Astrocyte (in vitro differentiated cells and primary cell): ENCODE data around the gene TKT. TPM values are rescaled to one million over a fixed set of nuclear protein-coding genes. Genes with fewer than 3 reads are reported as not detected.

ENCODE experiments used
- DNase-seq: peaks from one replicate; pipeline ENCODE4 v3.0.0-alpha.2; 2010; ENCODE audit warnings: low read depth
- FAIRE-seq: peaks from 2 replicates; lab custom pipeline; 2011; peaks lifted over from hg19 to GRCh38; lab: Jason Lieb, UNC
- H2AFZ ChIP-seq: 2 replicates; pipeline ENCODE4 v1.6.0; 2012; ENCODE audit warnings: low read depth, low read length, inconsistent platforms
- H3K27ac ChIP-seq: 2 replicates; pipeline ENCODE4 v1.5.1; 2011; ENCODE audit warnings: low read depth, low read length, inconsistent platforms
- H3K27me3 ChIP-seq: 2 replicates; pipeline ENCODE4 v1.6.0; 2011; ENCODE audit warnings: low read length, inconsistent platforms; ENCODE audit not compliant: insufficient read depth
- H3K36me3 ChIP-seq: 2 replicates; pipeline ENCODE4 v1.5.1; 2011; ENCODE audit warnings: low read length, inconsistent platforms; ENCODE audit not compliant: insufficient read depth
- H3K4me1 ChIP-seq: 2 replicates; pipeline ENCODE4 v1.5.1; 2011; ENCODE audit warnings: low read length, inconsistent platforms; ENCODE audit not compliant: insufficient read depth
- H3K4me2 ChIP-seq: 2 replicates; pipeline ENCODE4 v1.6.0; 2012; ENCODE audit warnings: low read length, inconsistent platforms
- H3K4me3 ChIP-seq: 2 replicates; pipeline ENCODE4 v1.5.1; 2011; ENCODE audit warnings: low read depth, mild to moderate bottlenecking, low read length, inconsistent platforms; ENCODE audit not compliant: insufficient read depth
- H3K79me2 ChIP-seq: 2 replicates; pipeline ENCODE4 v1.6.0; 2012; ENCODE audit warnings: mild to moderate bottlenecking, low read length, inconsistent platforms; ENCODE audit not compliant: insufficient read depth
- H3K9ac ChIP-seq: 2 replicates; pipeline ENCODE4 v1.6.0; 2012; ENCODE audit warnings: mild to moderate bottlenecking, low read length, inconsistent platforms
- H3K9me3 ChIP-seq: 2 replicates; pipeline ENCODE4 v1.5.1; 2012; ENCODE audit warnings: low read depth, mild to moderate bottlenecking, low read length, inconsistent platforms; ENCODE audit not compliant: insufficient read depth
- H4K20me1 ChIP-seq: 2 replicates; pipeline ENCODE4 v1.6.0; 2012; ENCODE audit warnings: low read length, inconsistent platforms; ENCODE audit not compliant: insufficient read depth
- H3K27ac Mint-ChIP-seq: one replicate; pipeline ENCODE4 v1.8.0; 2021; ENCODE audit warnings: mild to moderate bottlenecking, mixed read lengths; ENCODE audit not compliant: unreplicated experiment
- H3K27me3 Mint-ChIP-seq: one replicate; pipeline ENCODE4 v1.8.0; 2021; ENCODE audit warnings: low read depth, mixed read lengths; ENCODE audit not compliant: unreplicated experiment
- H3K36me3 Mint-ChIP-seq: one replicate; pipeline ENCODE4 v1.8.0; 2021; ENCODE audit warnings: low read depth, mixed read lengths; ENCODE audit not compliant: unreplicated experiment
- H3K4me1 Mint-ChIP-seq: one replicate; pipeline ENCODE4 v1.8.0; 2021; ENCODE audit warnings: low read depth, mixed read lengths; ENCODE audit not compliant: unreplicated experiment
- H3K4me3 Mint-ChIP-seq: one replicate; pipeline ENCODE4 v1.8.0; 2021; ENCODE audit warnings: mild to moderate bottlenecking, moderate library complexity, mixed read lengths; ENCODE audit not compliant: unreplicated experiment
- H3K9me3 Mint-ChIP-seq: one replicate; pipeline ENCODE4 v1.8.0; 2021; ENCODE audit warnings: mild to moderate bottlenecking, mixed read lengths; ENCODE audit not compliant: unreplicated experiment
- CTCF ChIP-seq: IDR thresholded peaks from 2 replicates; pipeline ENCODE4 v1.5.1; 2011; ENCODE audit warnings: low read depth, mild to moderate bottlenecking, inconsistent platforms, low read length, moderate library complexity; ENCODE audit not compliant: insufficient read depth
- EZH2 ChIP-seq: IDR thresholded peaks from 2 replicates; pipeline ENCODE4 v1.6.1; 2012; ENCODE audit warnings: mild to moderate bottlenecking, low read length, inconsistent platforms; ENCODE audit not compliant: insufficient read depth
- total RNA-seq: library from RNA; stranded (reverse); gene quantifications from 2 replicates; pipeline ENCODE4 v1.2.1, GENCODE V29; 2021

The TKT gene
- total RNA-seq, 1 donor from 2014 or later: 318 TPM

GRCh38 chr3:53217175-53217574 lies 38.6 kb downstream of the TKT start:
- no peak for DNase-seq
- Histone ChIP-seq H3K4me1 (no peaks in the 10 kb centered on the region), H3K36me3 (no peaks in the 10 kb centered on the region), H3K9me3 (no peaks in the 10 kb centered on the region), H3K27me3 (no peaks in the 10 kb centered on the region), H3K4me2 (no peak overlapping the region), H4K20me1 (no peaks in the 10 kb centered on the region), H3K79me2 (no peaks in the 10 kb centered on the region), H2AFZ (no peak overlapping the region), H3K4me3 (no peak overlapping the region), H3K27ac (no peak overlapping the region), H3K9ac (no peak overlapping the region)
- no peak overlapping the region for H3K4me3 Mint-ChIP-seq
- TF ChIP-seq EZH2 (no peak), CTCF (no peak)
- H3K36me3 Mint-ChIP-seq: no peaks in the 10 kb centered on the region
- FAIRE-seq: no peak
- no peak overlapping the region for H3K27ac Mint-ChIP-seq
- no peaks in the 10 kb centered on the region for H3K27me3 Mint-ChIP-seq
- no peaks in the 10 kb centered on the region for H3K4me1 Mint-ChIP-seq
- H3K9me3 Mint-ChIP-seq: no peaks in the 10 kb centered on the region

- Mint-ChIP-seq H3K27ac (no peak overlapping the region), H3K27me3 (no peaks in the 10 kb centered on the region), H3K4me3 (no peak overlapping the region), H3K4me1 (no peaks in the 10 kb centered on the region), H3K9me3 (no peaks in the 10 kb centered on the region), H3K36me3 (no peaks in the 10 kb centered on the region)
- no peak for FAIRE-seq
- Histone ChIP-seq H3K4me3 (no peak overlapping the region), H3K9me3 (no peaks in the 10 kb centered on the region), H3K79me2 (no peaks in the 10 kb centered on the region), H4K20me1 (no peaks in the 10 kb centered on the region), H3K9ac (no peak overlapping the region), H2AFZ (no peak overlapping the region), H3K36me3 (no peaks in the 10 kb centered on the region), H3K4me2 (no peak overlapping the region), H3K4me1 (no peaks in the 10 kb centered on the region), H3K27ac (no peak overlapping the region), H3K27me3 (no peaks in the 10 kb centered on the region)
- no peak for DNase-seq
- no peak for TF ChIP-seq CTCF
- no peak for TF ChIP-seq EZH2
Measured at GRCh38 chr3:53216723-53217122, 39.1 kb downstream of the TKT start.

- Histone ChIP-seq H3K36me3 (no peaks in the 10 kb centered on the region), H2AFZ (no peak overlapping the region), H3K27me3 (no peaks in the 10 kb centered on the region), H4K20me1 (no peaks in the 10 kb centered on the region), H3K4me2 (no peak overlapping the region), H3K27ac (no peak overlapping the region), H3K4me1 (no peaks in the 10 kb centered on the region), H3K9ac (no peak overlapping the region), H3K4me3 (no peak overlapping the region), H3K9me3 (no peaks in the 10 kb centered on the region), H3K79me2 (no peaks in the 10 kb centered on the region)
- FAIRE-seq (no peak), DNase-seq (no peak)
- Mint-ChIP-seq H3K4me1 (no peaks in the 10 kb centered on the region), H3K27me3 (no peaks in the 10 kb centered on the region), H3K36me3 (no peaks in the 10 kb centered on the region), H3K9me3 (no peaks in the 10 kb centered on the region), H3K27ac (no peak overlapping the region), H3K4me3 (no peak overlapping the region)
- TF ChIP-seq EZH2 (no peak), CTCF (no peak)
Measured at GRCh38 chr3:53215816-53216215, 40.0 kb downstream of the TKT start.
